Measurements from ENCODE around the gene MAFF.
"Not testable (repeated sequence)": the region's sequence is repeated elsewhere in the genome, so short reads cannot be mapped to it uniquely, and the experiment has no call there.

MAFF gene

DNA sequence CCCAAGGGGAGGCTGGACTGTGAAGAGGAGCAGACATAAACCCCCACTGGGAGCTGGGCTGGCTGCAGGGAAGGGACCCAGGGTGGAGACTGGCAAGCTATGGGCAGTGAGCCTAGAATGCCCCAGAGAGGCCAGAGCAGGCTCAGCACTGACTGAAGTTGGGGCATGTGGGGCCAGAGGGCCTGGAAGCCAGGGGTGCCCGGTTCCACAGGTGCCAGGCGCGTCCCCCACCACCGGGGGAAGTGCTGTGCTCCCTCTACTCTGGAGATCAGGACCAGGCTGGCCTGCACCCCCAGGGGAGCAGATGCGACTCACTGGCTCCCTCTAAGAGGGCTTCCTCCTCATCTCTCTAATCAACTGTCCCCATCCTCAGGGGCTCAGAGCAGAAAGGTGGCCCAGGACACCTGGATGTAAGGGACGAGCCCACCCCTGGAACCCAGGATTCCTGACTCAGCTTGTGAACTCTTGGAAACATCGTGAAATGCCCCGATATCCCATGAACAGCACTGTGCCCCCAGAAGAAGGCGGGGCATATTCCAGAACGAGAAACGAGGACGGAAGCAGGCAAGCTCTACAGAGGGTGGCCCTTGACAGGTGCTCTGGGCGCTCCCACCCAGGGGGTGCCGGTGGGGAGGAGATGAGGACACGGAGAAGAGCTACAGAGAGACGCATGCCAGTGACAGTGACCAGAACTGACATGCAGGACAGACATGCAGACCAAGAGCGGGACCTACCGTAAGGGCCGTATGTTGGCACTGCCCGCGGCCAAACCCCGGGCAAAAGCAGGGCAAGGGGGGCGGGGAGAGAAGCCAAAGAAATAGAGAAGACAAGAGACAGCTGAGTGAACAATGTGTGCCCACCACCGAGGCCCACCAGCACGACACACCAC lies 20.4 kb downstream of the MAFF start:
- no peak for DNase-seq (ENCODE audit: low read depth in 2 of 3, low spot score in 2 of 3)

GRCh38 chr22:38222797-38223119 lies 21.0 kb downstream of the MAFF start:
- DNase-seq (ENCODE audit: low read depth in 2 of 3, low spot score in 2 of 3), result no peak

DNA sequence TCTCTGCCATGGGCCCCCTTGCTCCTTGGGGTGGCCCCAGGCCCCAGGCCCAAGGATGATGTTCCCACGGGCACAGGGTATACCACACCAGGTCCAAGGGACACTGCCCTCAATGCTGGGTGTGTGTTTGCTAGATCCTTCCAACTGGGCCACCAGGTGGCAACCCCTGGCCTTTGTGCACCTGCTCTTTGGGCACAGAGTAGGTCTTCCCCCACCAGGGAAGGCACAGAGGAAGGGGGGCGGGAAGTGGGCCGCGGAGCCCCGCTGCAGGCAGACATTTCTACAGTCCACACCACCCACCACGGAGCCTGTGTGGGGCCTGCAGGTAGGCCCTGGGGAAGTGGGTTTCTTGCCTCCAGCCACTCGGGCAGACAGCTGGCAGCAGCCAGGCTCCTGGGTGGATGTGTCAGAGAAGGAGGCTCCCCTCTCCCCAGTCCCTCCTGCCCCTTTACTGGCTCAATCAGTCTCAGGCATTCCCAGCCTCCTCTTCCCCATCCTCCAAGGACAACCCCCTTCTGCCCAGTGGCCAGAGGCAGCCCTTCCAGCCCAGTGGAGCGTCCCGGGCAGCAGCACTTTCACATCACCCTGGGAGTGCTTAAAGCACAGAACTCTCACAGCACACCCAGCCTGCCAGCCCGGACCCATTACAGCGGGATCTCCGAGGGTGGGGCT lies 21.6 kb downstream of the MAFF start:
- DNase-seq (ENCODE audit: low read depth in 2 of 3, low spot score in 2 of 3), result no peak

GRCh38 chr22:38226853-38227649 lies 25.3 kb downstream of the MAFF start:
- no peak for DNase-seq (ENCODE audit: low read depth in 2 of 3, low spot score in 2 of 3)

GRCh38 chr22:38228326-38228872 lies 26.6 kb downstream of the MAFF start:
- DNase-seq (ENCODE audit: low read depth in 2 of 3, low spot score in 2 of 3), result no peak

DNA sequence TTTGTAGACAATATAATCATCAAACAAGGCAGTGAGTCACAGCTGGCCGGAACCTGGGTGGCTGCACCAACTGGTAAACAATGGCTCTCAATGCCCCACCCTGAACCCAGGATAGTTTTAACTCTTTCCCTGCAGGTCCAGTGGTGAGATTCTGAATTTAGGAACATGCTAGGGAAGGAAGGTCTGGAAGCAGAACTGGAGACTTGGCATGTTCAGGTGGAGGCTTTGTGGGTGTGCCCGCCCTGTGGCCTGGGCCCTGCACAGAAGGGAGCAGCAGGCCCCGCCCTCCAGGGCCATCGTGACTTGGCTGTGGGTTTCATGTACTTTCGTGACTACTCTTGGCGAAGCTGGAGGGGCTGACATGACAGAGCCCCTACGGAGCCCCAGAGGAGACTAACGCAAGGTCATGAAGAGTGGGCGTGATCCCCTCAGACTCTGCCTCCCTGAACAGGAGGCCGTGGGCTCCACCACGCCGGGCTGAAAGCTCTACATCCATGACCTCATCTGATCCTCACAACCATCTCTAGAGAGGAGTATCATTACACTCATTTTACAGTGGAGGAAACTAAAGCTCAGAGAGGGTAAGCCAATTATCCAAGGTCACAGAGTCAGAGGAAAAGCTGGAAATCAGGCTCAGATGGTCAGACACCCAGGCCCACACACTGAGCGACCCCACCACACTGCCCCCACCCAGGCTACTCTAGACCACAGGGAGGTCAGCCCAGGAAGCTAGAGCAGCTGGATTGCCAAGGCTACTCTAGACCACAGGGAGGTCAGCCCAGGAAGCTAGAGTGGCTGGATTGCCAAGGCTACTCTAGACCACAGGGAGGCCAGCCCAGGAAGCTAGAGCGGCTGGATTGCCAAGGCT lies 27.3 kb downstream of the MAFF start:
- DNase-seq (ENCODE audit: low read depth in 2 of 3, low spot score in 2 of 3), result no peak

- DNase-seq (ENCODE audit: low read depth in 2 of 3, low spot score in 2 of 3), result no peak
Measured at GRCh38 chr22:38230108-38230825, 28.5 kb downstream of the MAFF start.

DNA sequence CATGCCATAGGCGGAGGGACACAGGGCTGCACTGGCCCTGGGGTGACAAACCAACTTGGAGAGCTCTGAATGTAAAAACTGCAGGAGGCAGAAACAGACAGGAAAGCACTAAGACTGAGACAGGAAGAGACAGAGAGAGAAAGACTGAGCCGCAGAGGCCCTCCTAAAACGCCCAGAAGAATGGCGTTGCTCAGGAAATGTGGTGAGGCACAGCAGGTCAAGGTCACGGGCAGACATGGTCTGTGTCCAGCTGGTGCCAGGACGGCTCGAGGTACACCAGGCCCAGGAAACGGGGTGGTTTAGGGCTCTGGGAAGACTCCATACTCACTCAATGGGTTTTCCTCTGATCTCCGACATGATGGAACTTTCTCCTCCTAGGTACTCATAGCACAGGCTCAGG lies 29.1 kb downstream of the MAFF start:
- DNase-seq (ENCODE audit: low read depth in 2 of 3, low spot score in 2 of 3), result no peak

GRCh38 chr22:38232196-38232595 lies 30.4 kb downstream of the MAFF start:
- DNase-seq (ENCODE audit: low read depth in 2 of 3, low spot score in 2 of 3), result no peak

DNA sequence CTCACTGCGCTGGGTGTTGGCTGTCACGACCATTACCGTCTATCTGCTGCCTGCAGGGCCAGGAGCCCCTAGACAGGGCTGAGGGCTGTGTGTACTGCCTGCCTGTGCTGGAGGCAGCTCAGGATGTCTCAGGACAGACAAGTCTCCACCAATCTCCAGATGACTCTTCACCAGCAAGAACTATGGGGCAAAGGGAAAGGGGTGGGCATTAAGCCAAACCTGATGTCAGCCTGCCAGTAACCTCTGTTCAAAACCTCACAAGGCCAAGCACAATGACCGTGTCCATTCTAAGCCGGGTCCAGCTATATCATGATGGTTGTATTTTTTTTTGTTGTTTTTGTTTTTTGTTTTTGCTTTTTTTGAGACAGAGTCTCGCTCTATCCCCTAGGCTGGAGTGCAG lies 31.6 kb downstream of the MAFF start:
- no peak for DNase-seq (ENCODE audit: low read depth in 2 of 3, low spot score in 2 of 3)

GRCh38 chr22:38233856-38234255 lies 32.1 kb downstream of the MAFF start:
- not testable (repeated sequence) for DNase-seq (ENCODE audit: low read depth in 2 of 3, low spot score in 2 of 3)

DNA sequence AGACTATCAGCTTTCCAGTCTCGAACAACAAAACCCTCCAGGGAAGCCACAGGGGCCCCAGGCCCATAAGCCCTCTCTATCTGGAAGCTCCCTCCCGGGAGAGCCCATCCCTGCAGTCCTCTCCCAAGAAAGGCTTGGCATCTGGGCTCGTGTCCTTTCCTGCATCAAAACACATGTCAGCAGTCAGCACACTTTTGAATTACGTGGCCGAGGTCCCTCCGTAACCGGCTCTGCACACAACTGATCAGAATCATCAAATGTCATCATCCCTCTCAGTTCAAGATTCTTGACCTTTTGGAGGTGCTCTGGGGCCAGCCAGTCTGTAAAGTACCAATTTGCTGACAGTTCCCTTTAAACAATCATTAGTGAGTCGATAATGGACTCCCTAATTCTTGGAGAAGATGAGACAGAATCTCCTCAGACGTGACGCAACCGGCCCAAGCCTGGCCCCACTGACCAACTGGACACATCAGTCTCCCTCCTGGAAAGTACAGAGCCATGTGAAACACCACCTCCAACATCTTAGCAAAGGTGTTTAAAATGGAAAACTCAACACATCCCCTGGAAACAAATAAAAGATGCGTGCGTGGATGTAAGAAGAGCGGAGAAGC lies 33.6 kb downstream of the MAFF start:
- DNase-seq (ENCODE audit: low read depth in 2 of 3, low spot score in 2 of 3), result no peak

- DNase-seq (ENCODE audit: low read depth in 2 of 3, low spot score in 2 of 3), result no peak
Measured at GRCh38 chr22:38236786-38237185, 35.0 kb downstream of the MAFF start.

- no peak for DNase-seq (ENCODE audit: low read depth in 2 of 3, low spot score in 2 of 3)
Measured at GRCh38 chr22:38238519-38239071, 36.8 kb downstream of the MAFF start.

DNA sequence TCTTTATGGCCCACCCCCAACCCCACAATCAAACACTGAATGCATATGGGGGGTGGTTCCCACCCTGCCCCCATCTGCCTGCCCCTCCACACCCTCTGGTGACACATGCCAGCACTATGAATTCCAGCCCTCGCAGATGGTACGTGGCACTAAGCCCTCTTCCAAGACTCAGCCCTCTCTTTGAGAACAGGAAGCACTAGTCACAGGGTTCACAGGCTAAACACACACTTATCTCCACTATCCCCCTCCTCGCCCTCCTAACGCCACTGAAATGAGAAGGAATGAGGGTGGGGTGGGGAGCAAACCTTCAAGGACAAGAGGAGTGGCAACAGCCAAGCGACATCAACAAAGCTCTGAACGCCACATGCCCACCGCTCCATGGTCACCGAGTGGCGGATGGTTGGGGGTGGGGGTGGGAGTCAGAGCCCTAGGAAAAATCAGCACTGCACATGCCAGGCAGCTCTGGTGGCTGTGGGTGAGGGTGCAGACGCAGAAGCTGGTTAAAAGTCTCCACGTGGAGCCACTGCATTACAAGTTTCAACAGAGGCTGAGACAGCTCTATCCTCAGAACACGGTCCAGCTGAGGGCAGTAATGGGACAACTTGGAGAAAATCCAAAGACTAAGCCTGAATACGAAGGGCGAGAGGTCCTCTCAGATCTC lies 37.4 kb downstream of the MAFF start:
- no peak for DNase-seq (ENCODE audit: low read depth in 2 of 3, low spot score in 2 of 3)

DNA sequence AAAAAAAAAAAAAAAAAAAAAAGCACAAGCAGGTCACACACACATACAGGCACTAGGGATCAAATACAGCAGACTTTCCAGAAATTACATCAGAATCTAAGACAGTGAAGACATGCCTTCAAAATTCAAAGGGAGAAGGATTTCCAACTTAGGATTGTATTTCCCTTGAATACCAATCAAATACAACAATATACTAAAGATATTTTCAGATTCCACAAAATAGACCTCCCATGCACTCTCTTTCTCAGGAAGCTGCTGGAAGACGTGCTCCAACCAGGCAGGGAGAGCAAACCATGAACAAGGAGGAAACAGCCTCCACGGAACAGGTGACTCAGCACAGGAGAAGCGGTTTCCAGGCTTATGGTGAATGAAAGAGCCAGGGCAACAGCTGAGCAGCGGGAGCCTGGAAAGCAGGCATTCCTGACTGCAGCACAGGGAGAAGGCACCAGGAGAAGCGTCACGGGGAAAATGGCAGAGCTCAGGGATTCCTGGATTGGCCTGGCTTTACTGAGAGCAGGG lies 39.0 kb downstream of the MAFF start:
- DNase-seq (ENCODE audit: low read depth in 2 of 3, low spot score in 2 of 3), result no peak

- no peak for DNase-seq (ENCODE audit: low read depth in 2 of 3, low spot score in 2 of 3)
Measured at GRCh38 chr22:38243007-38243765, 41.4 kb downstream of the MAFF start.

- DNase-seq (ENCODE audit: low read depth in 2 of 3, low spot score in 2 of 3), result no peak
Measured at GRCh38 chr22:38244106-38244505, 42.3 kb downstream of the MAFF start.

Data from activated CD8-positive, alpha-beta memory T cell treated with anti-CD3 and anti-CD28 coated beads for 48 hours (primary cell).